Measurements from ENCODE around the gene WDR11. TPM values are rescaled to one million over a fixed set of nuclear protein-coding genes. Genes with fewer than 3 reads are reported as not detected.

The WDR11 gene
- total RNA-seq, result 56.0 and 114 TPM in 2 replicates

GRCh38 chr10:120850911-120851865 lies at the start of gene WDR11:
WDR11 (plus strand) TSS chr10:120851362; CDS start chr10:120851421, 59 bp downstream.

